Fibroblast of skin of left quadriceps (primary cell): ENCODE results near the gene MCTP1.
"Not testable (repeated sequence)": the region's sequence is repeated elsewhere in the genome, so short reads cannot be mapped to it uniquely, and the experiment has no call there.

ENCODE experiments used
- DNase-seq, 2 experiments: peaks; one replicate each; pipeline ENCODE4 v3.0.0-alpha.2; 2013; ENCODE audit warnings: low read depth in 2 of 2

The MCTP1 gene

DNA sequence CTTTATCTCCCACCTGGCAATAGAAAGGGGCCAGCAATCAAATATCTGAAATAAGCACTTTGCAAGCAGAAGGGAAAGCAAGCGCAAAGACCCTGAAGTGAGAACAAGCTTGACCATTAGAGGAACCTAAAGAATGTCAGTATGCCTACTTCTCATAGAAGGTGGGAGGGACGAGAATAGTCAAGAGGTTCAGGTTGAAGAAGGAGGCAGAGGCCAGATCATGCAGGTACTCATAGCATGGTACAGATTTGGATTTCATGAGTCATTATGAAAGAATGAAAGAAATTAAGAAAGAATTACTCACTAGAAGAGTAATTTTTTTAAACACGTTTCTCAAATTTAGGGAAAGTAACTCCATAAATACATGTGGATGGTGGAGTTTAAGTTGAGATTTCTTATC, 33.7 kb downstream of the MCTP1 start:
- DNase-seq, result no peak

DNA sequence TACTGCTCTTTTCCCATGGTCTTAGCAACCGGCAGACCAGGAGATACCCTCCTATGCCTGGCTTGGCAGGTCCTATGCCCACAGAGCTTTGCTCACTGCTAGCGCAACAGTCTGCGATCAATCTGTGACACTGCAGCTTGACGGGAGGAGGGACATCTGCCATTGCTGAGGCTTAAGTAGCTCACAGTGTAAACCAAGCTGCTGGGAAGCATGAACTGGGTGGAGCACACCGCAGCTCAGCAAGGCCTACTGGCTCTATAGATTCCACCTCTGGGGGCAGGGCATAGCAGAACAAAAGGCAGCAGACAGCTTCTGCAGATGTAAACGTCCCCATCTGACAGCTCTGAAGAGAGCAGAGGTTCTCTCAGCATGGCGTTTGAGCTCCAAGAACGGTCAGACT, 40.4 kb downstream of the MCTP1 start:
- no peak for DNase-seq

DNA sequence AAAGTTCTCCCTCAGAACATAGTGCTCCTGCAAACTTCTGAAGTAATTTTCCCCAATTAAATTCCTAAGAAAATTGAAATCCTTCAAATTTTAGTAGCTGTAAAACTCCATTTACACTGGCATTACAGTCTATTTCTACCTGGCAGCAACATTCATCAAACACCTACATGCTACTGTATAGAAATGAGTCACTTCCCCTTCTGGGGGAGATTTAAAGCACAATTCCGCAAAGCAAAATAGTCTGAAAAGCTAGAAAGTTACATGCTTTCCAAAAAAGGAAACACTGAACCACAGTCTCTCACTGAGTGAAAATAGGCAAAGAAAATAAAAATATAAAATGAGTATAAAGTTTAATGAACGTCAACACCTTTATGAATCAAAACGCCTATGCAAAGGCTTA, 43.3 kb downstream of the MCTP1 start:
- no peak for DNase-seq

DNA sequence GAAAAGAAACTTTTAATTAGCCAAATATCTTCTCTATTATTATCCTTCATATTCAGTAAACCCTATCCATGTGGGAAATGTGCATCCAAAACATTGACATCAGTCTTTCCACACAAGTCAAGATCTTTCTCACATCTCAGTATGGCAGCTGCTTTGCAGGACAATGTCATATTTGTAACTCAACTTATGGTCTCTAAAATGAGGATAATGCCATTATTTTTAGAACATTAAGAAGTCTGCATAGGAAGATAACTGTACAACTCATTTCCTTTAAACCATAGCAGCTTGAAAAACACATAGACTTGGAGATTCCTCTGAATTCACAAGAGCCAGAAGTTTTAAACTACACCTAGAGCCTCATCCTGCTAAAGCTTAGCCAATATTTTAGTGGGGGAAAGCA, 43.7 kb downstream of the MCTP1 start:
- DNase-seq, result no peak

DNA sequence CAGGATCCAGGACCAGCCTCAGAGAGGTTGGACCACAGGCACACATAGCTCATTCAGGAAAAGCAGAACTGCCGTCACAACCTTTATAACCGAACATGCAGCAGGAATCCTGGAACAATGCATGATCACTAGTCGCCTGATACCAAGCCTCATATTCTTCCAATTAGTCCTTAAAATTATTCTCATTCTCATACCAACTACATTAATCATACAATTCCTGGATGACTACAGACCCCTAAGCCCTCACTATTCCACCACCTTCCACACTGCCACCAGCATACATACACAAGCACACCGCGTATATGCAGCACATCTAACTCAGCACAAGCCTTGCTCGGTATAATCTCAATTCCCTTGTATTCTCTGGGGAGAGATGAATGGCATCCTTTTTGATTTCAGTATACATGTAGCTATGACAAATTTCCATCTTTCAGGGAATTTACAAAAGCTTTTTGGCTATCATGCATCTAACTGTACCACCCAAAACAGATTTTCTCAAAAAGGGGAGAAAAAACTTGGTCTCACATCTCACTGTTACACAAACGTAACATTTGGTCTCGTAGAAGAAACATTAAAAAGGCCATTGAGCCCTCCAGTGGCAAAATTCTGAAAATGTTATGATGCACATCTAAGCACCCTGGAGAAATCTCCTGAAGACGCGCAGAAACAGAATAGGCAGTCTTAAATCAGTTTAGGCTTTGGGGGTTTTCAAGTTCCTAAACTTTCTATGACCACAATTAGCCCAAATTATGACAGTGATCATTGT, 46.2 kb downstream of the MCTP1 start:
- peak in 1 of 2 experiments; percentile 19 for DNase-seq

DNA sequence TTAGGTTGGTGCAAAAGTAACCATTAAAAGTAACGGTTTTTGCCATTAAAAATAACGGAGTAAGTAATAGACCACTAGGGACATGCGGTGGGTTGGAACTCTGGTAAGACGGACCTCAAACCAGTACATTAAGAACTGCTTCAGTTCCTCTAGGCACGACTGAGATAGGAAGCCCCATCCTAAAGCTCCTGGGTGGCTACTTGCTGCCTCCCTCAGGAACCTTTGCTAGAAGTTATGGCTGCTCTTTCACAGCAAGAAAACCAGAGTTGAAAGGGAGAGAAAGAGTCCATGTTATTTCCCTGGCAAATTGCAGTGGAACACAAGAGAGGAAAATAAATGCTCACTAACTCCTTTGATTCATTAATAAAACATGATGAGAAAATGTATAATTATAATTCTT, 47.6 kb downstream of the MCTP1 start:
- no peak for DNase-seq

DNA sequence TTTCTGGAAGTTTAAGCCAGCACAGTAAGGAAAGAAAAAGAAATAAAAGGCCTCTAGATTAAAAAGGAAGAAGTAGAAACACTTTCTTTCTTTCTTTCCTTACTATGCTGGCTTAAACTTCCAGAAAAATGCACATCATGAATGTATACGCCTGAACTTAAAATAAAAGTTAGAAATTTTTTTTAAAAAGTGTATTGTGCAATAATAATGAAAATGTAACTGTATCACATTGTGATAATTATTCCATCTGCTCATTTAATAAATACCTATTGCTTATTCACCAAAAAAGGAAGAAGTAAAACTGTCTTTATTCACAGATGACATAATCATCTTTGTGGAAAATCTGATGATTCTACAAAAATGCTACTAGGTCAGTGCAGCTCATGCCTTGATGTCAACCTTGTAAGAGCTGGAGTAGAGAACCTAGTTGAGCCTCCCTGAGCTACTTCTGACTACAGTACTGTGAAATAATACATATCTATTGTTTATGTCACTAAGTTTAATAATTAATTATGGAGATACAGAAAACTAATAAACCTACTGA, 49.4 kb downstream of the MCTP1 start:
- no peak for DNase-seq

DNA sequence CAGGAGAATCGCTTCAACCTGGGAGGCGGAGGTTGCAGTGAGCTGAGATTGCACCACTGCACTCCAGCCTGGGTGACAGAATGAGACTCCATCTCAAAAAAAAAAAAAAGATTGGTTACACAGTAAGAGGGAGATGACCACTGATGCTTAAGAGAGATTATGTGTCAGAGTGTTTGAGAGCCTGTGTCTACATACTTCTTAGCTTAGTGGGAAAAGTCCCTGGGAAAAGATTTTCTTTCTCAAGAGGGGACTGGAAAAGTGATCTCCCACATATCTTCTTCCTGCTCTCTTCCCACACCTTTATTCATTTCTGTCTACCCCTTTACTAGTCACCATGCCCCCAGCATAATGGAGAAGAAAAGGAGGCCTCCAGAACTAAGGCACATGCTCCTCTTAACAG, 55.2 kb downstream of the MCTP1 start:
- DNase-seq, result no peak

DNA sequence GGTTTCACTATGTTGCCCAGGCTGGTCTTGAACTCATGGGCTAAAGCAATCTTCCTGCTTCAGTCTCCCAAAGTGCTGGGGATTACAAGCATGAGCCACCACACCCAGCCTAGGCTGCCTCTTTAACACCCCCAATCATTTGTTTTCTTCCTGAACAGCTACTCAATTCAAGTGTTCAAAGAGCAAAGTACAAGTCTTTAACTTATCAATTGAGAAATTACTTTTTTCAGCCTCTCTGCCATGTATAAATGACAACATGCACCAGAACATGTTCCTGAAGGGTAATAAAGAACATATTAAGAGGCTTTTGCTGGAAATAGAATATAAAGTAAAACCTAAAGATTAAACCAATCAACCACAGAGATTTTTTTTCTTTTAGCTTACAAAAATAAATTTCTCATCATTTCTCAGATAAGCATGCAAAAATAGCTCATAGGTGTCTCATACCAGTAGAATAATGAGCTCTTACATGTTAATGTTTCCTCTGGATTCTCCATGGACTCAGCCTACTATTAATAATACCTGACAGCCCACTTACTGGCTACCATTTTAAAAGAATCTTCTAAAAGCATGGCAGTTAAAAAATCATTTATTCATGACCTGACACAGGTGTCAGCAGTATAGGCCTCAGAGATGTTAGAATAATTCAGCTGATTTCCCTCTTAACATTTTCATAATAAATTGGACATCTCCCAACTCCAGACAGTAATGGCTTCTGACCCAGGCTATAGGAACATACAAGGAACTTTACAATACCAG, 60.0 kb downstream of the MCTP1 start:
- DNase-seq, result no peak

DNA sequence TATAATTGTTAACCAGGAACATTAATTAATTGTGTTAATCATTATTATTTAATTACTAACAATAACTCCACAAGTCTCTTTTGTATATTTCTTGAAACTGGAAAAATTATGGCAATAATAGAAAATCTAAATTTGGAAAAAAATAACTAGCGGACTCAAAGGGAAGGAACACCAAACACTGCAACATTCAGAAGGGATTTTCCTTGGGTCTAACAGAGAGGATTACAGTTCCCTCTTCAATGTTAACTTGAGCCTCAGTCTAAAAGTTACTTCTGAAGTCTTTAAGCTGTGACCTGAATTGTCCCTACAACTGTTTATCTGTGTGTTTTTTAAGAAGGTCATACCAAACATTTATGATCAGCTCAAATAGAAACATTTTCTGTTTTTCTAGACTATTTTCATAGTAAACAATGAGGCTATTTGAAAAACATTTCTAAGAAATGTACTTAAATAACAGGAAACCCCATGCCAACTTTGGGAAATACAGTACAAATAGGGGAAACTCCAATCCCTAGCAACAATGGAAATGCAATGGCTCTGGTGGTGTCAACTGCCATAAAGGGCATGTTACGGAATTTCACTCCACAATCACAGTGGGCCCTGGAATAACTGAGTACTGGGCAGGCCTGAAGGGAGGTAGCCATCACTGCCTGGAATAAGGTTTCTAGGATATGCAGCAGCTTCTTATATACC, 61.2 kb downstream of the MCTP1 start:
- DNase-seq, result no peak

DNA sequence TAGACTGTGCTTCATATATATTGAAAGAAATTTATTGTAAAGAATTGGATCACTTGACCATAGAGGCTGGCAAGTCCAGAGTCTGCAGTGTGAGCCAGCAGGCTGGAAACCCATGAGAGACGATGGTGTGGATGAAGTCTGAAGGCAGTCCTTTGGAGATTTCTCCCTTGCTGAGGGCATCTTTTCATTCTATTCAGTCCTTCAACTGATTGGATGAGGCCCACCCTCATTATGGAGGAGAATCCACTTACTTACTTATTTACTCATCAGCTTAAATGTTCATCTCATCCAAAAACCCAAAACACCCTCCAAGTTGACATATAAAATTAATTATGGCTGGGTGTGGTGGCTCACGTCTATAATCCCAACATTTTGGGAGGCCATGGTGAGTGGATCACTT, 62.1 kb downstream of the MCTP1 start:
- DNase-seq, result no peak

DNA sequence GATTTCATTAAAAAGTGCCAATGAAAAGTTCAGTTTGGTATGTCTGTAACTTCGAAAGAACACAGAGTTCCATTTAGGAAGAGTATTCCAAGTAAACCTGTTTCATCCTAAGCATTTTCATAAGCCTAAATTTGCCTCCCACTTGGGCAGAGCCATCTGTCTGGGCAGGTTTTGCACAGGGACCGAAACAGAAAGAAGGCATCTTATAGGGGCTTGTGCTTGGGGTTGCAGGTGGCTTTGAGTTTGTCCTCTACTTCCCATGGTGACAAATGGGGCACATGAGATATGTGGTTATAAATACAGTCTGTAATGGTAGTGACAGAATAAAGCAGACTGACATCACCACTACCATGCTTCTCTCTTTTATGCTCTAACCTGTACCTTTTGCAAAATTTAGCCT, 63.7 kb downstream of the MCTP1 start:
- DNase-seq, result no peak

DNA sequence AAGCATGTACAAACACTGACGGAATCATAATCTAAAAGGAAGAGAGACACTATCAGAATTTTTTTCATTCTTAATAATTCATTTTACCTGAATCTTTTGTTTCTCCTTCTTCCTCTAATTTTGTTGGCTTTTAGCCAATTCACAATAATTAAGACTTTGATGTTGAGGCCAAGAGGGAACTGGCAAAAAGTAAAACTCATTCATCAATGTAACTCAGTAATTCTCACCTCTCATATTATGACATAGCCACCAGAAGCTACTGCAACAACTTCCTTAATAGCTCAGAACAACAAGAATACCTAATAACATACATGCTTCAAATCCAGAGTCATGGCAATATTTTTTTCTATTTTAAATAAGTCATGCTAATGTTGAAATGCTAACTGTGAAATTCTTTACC, 64.5 kb downstream of the MCTP1 start:
- DNase-seq, result no peak

DNA sequence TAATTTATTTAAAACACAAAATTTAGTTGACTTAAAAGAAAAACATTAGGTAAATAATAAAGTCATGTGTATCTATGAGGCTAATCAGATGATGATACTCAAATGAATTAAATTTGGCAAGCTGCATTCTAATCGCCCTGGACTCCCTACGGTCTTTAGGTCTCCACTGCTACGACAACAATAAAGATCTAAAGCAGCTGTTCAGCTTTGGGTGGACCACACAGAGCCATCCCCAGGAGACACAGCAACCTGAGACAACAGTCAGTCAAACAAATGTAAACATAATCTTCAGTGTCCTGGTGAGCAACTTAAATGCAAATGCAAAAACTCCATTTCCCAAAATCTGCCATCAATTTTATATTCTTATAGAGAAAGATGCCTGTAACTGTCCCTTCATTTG, 65.5 kb downstream of the MCTP1 start:
- no peak for DNase-seq

DNA sequence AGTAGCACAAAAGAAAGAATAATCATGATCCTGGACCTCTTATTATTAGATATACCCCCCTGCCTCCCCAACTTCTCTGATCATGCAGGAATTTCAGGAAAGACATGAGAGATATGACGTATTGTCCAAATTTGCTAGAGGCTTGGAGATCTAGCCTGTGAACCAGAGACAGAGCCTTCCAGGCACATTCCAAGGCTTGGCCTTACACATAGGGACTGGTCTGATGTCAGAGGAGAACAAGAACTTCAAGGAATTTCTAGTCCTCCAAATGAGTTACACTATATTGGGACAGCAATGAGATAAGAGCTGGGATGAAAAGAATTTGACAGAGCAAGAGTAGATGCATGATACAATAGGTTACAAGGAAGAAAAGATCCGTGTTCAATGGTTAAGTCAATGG, 67.0 kb downstream of the MCTP1 start:
- no peak for DNase-seq

DNA sequence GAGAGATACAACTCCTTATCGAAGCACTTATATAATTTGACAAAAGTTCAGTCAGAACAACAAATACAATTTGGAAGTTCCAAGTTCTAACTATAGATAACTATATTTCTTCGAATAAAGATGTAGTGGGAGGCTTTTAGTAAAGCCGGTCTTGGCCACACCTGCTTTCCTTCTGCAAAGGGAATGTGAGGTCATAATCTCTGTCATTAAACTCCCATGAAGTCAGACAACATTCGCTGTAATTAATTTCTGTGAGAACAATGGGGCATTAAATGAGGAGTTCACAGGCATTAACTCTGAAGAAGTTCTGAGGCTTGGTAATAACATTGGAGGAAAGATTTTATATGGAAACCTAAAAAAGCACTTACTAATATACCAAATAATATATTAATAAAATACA, 67.5 kb downstream of the MCTP1 start:
- DNase-seq, result no peak

DNA sequence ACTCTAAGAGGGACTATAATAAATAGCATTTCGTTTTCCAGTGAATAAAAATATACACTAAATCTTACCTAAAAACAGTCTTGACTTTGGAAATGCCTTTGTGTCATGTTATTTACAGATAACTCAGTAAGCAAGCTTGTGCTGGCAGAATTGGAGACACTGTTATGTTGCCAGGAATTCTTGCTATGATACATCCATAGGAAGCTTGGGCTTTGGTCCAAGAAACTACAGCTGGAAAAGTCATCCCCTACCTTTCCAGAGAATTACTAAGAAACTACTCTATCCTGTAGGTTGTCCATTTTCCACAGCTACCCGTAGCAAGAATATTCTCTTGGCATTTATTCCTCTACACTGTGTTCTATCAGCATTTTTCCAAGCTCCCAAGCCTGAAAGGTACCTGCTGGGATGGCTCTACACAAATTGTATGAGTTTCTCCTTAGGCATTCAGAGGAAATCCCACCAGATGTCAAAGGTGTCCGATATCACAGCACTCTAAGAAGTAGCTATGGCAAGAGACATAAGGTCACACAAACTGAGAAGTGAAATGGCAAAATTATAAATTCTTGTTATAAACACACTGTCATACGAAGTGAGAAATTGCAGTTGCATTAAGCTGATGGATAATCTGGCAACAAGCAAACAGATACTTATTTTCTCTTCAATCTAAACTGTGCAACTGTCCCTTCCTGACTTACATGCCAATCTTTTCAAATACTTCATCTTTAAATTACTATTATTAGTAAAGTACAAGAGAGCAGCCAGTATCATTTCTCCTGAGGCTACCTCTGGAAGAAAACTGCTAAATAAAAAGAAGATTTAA, 68.5 kb downstream of the MCTP1 start:
- no peak for DNase-seq

DNA sequence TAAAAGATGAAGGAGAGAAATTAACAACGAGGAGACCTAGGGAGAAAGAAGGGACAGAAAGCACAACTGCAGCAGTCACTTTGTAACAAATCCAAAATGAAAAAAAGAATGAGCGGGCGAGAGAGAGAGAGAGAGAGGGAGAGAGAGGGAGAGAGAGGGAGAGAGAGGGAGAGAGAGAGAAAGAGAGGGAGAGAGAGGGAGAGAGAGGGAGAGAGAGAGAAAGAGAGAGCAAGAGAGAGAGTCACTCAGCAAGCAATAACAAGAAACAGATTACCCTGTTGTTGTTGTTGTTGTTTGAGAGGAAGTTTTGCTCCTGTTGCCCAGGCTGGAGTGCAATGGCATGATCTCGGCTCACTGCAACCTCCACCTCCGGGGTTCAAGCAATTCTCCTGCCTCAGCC, 77.1 kb downstream of the MCTP1 start:
- not testable (repeated sequence) for DNase-seq

DNA sequence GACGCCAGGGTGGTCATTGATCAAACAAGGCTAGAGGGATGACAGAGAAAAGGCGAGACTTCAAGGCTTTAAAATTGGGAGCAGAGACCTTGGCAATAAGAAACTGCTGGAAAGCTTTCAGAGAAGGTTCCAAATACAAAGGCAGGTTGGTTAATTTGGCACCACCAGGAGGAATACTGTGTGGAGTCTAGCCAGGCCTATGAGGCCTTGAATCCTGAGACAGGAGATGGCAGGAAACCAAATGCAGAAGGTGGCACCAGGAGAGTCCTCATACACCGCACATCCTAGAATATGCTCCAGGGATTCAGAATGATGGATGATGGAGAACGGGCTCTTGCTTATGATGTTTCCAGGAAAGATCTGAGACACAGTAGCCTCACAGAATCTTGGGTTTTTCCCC, 90.0 kb downstream of the MCTP1 start:
- DNase-seq, result no peak

DNA sequence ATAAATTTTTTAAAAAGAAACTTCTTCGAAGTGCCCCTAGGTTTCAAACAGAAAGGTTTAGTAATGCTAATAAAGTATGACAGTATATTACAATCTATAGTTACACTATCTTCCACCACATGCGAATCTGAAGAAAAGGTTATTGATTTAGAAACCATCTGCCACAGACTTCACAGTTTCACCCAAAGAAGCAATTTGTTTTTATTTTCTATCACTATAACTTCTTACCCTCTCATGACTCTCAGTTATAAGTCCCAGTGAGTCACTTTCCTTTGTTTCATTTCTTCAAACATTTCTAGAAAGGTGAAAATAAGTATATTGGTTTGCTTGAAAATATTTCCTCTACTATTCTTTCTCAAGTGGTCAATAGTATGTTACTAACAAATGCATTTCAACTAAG, 93.6 kb downstream of the MCTP1 start:
- no peak for DNase-seq

DNA sequence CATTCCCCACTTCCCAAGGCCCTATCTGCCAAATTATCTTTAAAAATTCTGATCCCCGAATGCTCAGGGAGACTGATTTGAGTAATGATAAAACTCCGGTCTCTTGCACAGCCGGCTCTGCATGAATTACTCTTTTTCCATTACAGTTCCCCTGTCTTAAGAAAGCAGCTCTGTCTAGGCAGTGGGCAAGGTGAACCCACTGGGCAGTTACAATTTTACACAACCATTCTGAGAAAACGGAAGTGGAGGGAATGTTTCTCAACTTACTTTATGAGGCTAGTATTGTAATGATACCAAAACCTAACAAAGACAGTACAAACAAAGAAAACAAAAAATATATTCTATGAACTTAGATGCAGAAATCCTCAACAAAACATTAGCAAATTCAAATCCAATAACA, 100.0 kb downstream of the MCTP1 start:
- no peak for DNase-seq

DNA sequence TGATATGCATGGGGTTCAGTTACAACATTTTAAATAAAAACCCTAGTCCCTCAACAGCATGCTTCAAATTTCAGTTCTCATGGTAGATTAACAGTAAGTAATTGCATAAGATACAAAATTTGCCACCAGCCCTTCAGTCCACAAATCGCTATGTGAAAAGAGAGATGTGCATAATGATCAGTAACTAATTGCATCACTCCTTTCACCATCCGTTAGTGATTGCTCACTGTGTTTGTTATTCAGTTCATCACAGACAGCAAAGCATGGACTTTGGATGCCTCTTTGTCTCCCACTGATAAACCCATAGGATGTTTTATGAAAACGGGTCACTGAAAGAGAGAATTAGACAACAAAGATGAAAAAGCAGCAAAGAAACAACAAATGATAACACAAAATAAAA, 103.2 kb downstream of the MCTP1 start:
- DNase-seq, result no peak
